Right cardiac atrium (tissue), 5 donors: ENCODE data around the gene CYB5RL. TPM values are rescaled to one million over a fixed set of nuclear protein-coding genes. Genes with fewer than 3 reads are reported as not detected.
"Not testable (repeated sequence)": the region's sequence is repeated elsewhere in the genome, so short reads cannot be mapped to it uniquely, and the experiment has no call there.

ENCODE experiments used
- ATAC-seq, 2 donors: fragments of 200-7000 bp; cut with Tn5 transposase; one replicate each; pipeline versions ENCODE4 v1.8.0 to v1.9.1; 2020; ENCODE audit warnings: moderate library complexity in 2 of 2, mild to moderate bottlenecking in 1 of 2
- DNase-seq, 3 donors: peaks; one replicate each; pipeline ENCODE4 v3.0.0-alpha.2; 2020
- H3K27ac ChIP-seq: one replicate; pipeline ENCODE4 v1.5.1; 2013; ENCODE audit warnings: mild to moderate bottlenecking, low read length, control low read depth, moderate library complexity
- H3K27me3 ChIP-seq: one replicate; pipeline ENCODE4 v1.6.1; 2013; ENCODE audit not compliant: control insufficient read depth, insufficient read depth
- H3K4me1 ChIP-seq: one replicate; pipeline ENCODE4 v1.6.1; 2013; ENCODE audit warnings: low read length; ENCODE audit not compliant: control insufficient read depth, insufficient read depth
- H3K4me3 ChIP-seq: one replicate; pipeline ENCODE4 v1.5.1; 2013; ENCODE audit warnings: low read length, control low read depth
- H3K9me3 ChIP-seq: one replicate; pipeline ENCODE4 v1.6.1; 2013; ENCODE audit warnings: low read length; ENCODE audit not compliant: control insufficient read depth
- WGBS: extraction: QIAGEN DNeasy Blood & Tissue Kit; methylation state at CpG from one replicate; pipeline ENCODE4 v1.1.7; 2013; 5-methylcytosine and 5-hydroxymethylcytosine counted together
- intact Hi-C, 4 donors: fragments of 100-400 bp; cut with DNase I; formaldehyde crosslinking; loops; one replicate each; pipeline versions ENCODE4 v1.11.0 to v1.14.0; 2022 to 2023
- polyA plus RNA-seq: library from polyadenylated mRNA; stranded (reverse); fragments of 200-250 nt; gene quantifications from one replicate; pipeline ENCODE4 v1.2.3, GENCODE V29; 2013
- total RNA-seq, 4 donors: library from RNA; stranded (reverse); fragmentation: NEBNext Ultra II Directional; extraction: Animal tissue kit (Norgen Biotek cat#: 25700); gene quantifications; one replicate each; pipeline ENCODE4 v1.2.1, GENCODE V29; 2021
- donor health status: healthy with polysubstance abuse.
- donor health status: DM: no; HTN: yes; CAD: no.
- donor health status: DM: no; HTN: no; CAD: no.
- donor health status: DM: no; HTN: yes; CAD: no; lungs with severe emphysema.
- donor health status: DM: yes; HTN: yes; CAD: no.

The CYB5RL gene
- total and polyA plus RNA-seq, 5 donors: 3.0 to 6.4 (median 5.0) TPM

DNA sequence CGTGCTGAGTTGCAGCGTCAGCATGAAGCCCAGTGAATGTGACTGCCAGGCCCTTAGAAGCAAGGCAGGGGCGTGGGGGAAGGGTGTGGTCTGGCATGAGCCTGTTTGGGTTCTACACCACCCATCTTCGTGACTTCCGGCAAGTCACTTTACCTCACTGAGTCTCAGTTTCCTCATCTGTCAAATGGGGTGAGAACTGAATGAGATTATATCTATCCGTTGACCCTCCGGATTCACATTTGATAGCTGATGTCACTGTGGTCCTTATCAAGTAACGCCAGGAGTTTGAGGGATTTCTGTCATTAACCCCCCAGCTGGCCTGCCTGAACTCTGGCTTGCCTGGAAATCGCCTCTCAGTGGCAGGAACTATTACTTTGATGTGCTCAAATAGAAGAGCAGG is 15.7 kb upstream of the CYB5RL start:
- intact Hi-C loops: no loop called here
- ATAC-seq (no peak), DNase-seq (no peak)
- WGBS: 96% methylated on average over 9 of the region's 9 CpGs
- Histone ChIP-seq H3K27me3 (no peaks in the 10 kb centered on the region), H3K4me1 (peaks cover 2% of the 10 kb centered on the region), H3K9me3 (no peaks in the 10 kb centered on the region), H3K27ac (no peak overlapping the region), H3K4me3 (no peak overlapping the region)

- H3K27ac ChIP-seq: no peak overlapping the region
- 69% methylated on average over 1 of the region's 1 CpG for WGBS
- no peaks in the 10 kb centered on the region for H3K4me1 ChIP-seq
- intact Hi-C loops: no loop called here
- no peaks in the 10 kb centered on the region for H3K9me3 ChIP-seq
- no peaks in the 10 kb centered on the region for H3K27me3 ChIP-seq
- H3K4me3 ChIP-seq: no peak overlapping the region
- DNase-seq (no peak), ATAC-seq (no peak)
Observed at GRCh38 chr1:54212872-54213271, 13.0 kb upstream of the CYB5RL start.

DNA sequence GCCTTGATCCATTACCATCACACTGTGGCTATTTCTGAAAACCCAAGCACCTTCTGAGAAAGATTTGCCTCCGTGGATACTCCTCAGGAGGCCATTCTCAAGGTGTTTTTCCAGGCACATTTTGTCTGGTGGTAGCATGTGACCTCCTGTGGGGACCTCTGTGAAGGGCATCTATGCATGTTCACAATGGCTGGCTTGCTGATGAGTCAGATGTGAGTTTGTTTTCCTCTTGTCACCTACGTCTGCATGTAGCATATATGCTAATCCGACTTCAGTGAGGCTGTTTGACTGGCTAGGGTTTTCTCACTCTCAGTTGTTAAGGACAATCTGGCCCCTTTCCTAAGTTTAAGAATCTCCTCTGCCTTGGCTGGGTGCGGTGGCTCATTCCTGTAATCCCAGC is 8.1 kb upstream of the CYB5RL start:
- H3K4me1 ChIP-seq, H3K27ac ChIP-seq, H3K9me3 ChIP-seq, ATAC-seq, H3K27me3 ChIP-seq, H3K4me3 ChIP-seq, DNase-seq: not testable (repeated sequence)
- WGBS: 65% methylated on average over 4 of the region's 4 CpGs
- intact Hi-C loops: loop anchor here in 2 of 4 donors (10.0 kb wide), 1 partner anchor 197 kb away; the partner anchor contains the start of gene SSBP3 (in 2 of the 2)

- intact Hi-C loops: loop anchor here in 2 of 4 donors (10.0 kb wide), 1 partner anchor 198 kb away; the partner anchor contains the start of gene SSBP3 (in 2 of the 2)
- Histone ChIP-seq H3K4me1 (no peaks in the 10 kb centered on the region), H3K27ac (no peak overlapping the region), H3K9me3 (no peaks in the 10 kb centered on the region), H3K4me3 (no peak overlapping the region), H3K27me3 (no peaks in the 10 kb centered on the region)
- ATAC-seq: no peak
- no peak for DNase-seq
- 45% methylated on average over 1 of the region's 1 CpG for WGBS
Observed at GRCh38 chr1:54207287-54207686, 7.5 kb upstream of the CYB5RL start.

GRCh38 chr1:54204199-54204598 is 4.4 kb upstream of the CYB5RL start:
- H3K4me1 ChIP-seq: peaks cover 2% of the 10 kb centered on the region
- WGBS: 65% methylated on average over 7 of the region's 7 CpGs
- intact Hi-C loops: loop anchor here in 2 of 4 donors (10.0 kb wide), 1 partner anchor 201 kb away; the partner anchor contains the start of gene SSBP3 (in 2 of the 2)
- no peak overlapping the region for H3K4me3 ChIP-seq
- no peaks in the 10 kb centered on the region for H3K27me3 ChIP-seq
- DNase-seq (no peak), ATAC-seq (no peak)
- H3K27ac ChIP-seq: no peak overlapping the region
- H3K9me3 ChIP-seq: no peaks in the 10 kb centered on the region

DNA sequence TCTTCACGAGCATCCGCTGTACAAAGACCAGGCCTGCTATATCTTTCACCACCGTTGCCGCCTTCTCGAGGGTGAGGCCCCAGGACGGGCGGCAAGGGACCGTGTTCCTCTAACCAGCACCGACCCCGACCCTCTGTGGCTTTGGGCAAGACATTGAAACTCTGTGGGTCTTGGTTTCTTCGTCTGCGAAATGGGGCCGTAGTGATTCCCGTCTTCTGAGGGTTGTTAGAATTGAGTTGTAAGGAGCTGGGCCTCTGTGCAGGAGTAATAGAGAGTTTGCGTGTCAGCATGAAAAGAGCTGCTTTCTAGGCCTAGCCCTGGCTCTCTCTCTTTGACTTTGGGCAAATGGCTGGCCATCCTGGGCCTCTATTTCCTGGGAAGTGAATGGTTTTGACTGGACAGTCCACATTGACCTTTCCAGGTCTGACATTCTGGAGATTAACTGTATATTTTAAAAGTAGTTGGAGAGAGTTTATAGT is 728 bp upstream of the CYB5RL start:
- Histone ChIP-seq H3K9me3 (no peaks in the 10 kb centered on the region), H3K4me1 (peaks cover 2% of the 10 kb centered on the region), H3K27ac (no peak overlapping the region), H3K27me3 (no peaks in the 10 kb centered on the region), H3K4me3 (peak overlapping the region; percentile 51)
- intact Hi-C loops: loop anchor here in 2 of 4 donors (10.0 kb wide), 1 partner anchor 204 kb away; the partner anchor contains the start of gene SSBP3 (in 2 of the 2)
- ATAC-seq (peak in 1 of 2 donors; percentile 27), DNase-seq (no peak)
- WGBS: 2% methylated on average over 15 of the region's 15 CpGs

DNA sequence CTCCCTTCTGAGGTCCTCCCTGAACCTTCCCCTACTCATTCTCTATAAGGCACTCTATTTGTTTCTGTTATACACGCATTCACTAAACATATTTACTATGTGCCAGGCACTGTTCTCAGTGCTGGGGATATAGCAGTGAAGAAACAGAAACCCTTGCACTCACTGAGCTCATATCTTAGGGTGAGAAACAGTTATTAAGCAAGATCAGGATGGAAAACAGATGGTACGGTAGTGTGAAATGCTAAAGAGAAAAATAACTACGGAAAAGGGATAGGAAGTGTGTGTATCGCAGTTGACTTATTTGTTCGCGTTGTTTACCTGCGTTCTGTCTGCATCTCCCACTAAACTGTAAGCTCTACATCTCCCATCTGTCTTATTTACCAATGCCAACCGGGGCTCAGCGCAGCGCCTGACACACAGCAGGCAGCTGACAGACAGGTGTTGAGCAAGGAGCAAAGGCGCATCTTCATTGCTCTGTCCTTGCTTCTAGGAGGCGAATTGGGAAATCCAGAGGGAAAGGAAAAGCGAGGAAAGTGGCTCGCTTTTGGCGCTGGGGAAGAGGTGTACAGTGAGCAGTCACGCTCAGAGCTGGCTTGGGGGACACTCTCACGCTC is 572 bp downstream of the CYB5RL start:
- H3K9me3 ChIP-seq: no peaks in the 10 kb centered on the region
- DNase-seq (no peak), ATAC-seq (peak in 1 of 2 donors; percentile 5)
- peak overlapping the region; percentile 51 for H3K4me3 ChIP-seq
- intact Hi-C loops: no loop called here
- no peaks in the 10 kb centered on the region for H3K27me3 ChIP-seq
- H3K4me1 ChIP-seq: peaks cover 2% of the 10 kb centered on the region
- H3K27ac ChIP-seq: no peak overlapping the region
- 16% methylated on average over 17 of the region's 17 CpGs for WGBS

DNA sequence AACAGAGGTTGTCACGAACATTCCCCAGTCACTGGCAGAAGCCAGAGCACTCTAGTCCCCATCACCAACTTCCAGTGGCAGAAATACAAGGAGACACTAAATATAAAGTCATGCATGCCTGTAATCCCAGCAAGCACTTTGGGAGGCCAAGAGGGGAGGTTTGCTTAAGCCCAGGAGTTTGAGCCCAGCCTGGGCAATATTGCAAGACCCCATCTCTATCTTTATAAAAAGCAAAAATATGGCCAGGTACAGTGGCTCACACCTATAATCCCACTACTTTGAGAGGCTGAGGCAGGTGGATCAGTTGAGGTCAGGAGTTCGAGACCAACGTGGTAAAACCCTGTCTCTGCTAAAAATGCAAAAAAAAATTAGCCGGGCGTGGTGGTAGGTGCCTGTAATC is 6.4 kb downstream of the CYB5RL start:
- no peaks in the 10 kb centered on the region for H3K9me3 ChIP-seq
- intact Hi-C loops: no loop called here

GRCh38 chr1:54191525-54191924 is 8.3 kb downstream of the CYB5RL start:
- intact Hi-C loops: no loop called here

More for the DNA sequence above, 6.4 kb downstream of the CYB5RL start:
- Histone ChIP-seq H3K4me1 (no peaks in the 10 kb centered on the region), H3K4me3 (no peak overlapping the region), H3K27me3 (no peaks in the 10 kb centered on the region), H3K27ac (no peak overlapping the region)
- WGBS: 94% methylated on average over 5 of the region's 5 CpGs
- DNase-seq (no peak), ATAC-seq (no peak)

DNA sequence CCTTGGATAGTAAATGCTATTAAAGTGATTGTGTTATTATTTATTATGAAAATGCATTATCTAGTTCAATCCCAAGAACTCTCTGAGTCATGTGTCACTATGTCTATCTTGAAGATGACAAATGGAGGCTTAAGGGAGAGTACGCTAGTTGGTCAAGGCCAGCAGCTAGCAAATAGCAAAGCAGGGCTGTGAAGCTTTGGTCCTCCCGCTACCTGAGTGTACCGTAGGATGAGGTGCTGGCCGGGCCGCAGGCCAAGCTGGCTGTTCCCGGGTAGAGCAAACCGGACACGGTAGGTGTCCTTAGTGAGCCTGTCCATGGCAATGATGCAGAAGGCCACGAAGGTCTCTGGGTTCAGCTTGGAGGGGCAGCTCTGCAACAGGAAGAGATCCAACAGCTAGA is 9.3 kb downstream of the CYB5RL start:
- Histone ChIP-seq H3K9me3 (no peaks in the 10 kb centered on the region), H3K27me3 (no peaks in the 10 kb centered on the region), H3K4me1 (no peaks in the 10 kb centered on the region), H3K4me3 (no peak overlapping the region), H3K27ac (no peak overlapping the region)
- DNase-seq (no peak), ATAC-seq (no peak)
- intact Hi-C loops: no loop called here
- WGBS: 95% methylated on average over 9 of the region's 9 CpGs

More at GRCh38 chr1:54191525-54191924, 8.3 kb downstream of the CYB5RL start:
- Histone ChIP-seq H3K4me3 (no peak overlapping the region), H3K9me3 (no peaks in the 10 kb centered on the region), H3K27ac (no peak overlapping the region), H3K4me1 (no peaks in the 10 kb centered on the region), H3K27me3 (no peaks in the 10 kb centered on the region)
- ATAC-seq: no peak
- no peak for DNase-seq
- 96% methylated on average over 1 of the region's 1 CpG for WGBS

GRCh38 chr1:54188291-54188690 is 11.5 kb downstream of the CYB5RL start:
- intact Hi-C loops: no loop called here
- H3K4me1 ChIP-seq: no peaks in the 10 kb centered on the region
- no peak overlapping the region for H3K4me3 ChIP-seq
- H3K27ac ChIP-seq: no peak overlapping the region
- H3K27me3 ChIP-seq: no peaks in the 10 kb centered on the region
- WGBS: 71% methylated on average over 1 of the region's 1 CpG
- H3K9me3 ChIP-seq: no peaks in the 10 kb centered on the region
- no peak for DNase-seq
- ATAC-seq: no peak
